ENCODE measurements around the gene DDX49. TPM values are rescaled to one million over a fixed set of nuclear protein-coding genes. Genes with fewer than 3 reads are reported as not detected.

DDX49 gene
- total RNA-seq, 1 donor from 2014 or later, result 48.6 TPM

DNA sequence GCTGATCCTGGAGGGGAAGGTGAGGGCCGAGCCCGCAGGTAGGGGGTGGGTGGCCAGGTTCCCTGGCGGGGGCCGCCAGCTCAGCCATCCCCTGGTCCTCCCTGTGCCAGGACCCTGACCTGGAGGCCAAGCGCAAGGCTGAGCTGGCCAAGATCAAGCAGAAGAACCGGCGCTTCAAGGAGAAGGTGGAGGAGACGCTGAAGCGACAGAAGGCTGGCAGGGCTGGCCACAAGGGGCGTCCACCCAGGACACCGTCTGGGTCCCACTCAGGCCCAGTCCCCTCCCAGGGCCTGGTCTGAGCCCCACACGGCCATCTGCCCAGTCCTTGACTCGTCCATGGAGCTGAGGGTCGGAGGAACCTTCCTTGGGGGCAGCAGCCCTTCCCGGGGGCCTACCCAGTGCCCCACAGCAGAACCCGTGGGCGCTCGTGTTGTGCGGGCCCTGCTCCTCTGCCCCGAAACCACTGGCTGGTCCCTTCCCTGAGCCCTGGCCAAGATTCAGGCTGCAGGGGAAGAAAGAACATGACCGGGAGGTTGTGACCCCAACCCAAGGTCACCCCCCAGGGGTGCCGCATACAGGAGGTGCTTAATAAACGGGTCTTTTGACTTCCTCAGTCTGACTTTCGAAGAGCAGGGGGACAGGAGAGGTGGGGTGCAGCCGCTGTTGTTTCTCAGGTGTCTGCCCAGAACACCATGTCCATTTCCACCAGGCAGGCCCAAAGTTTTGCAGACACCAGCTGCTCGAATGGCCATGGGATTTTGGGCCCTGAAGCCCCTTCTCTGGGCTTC lies 8.7 kb downstream of the DDX49 start:
- TF ChIP-seq, protein P1, sequence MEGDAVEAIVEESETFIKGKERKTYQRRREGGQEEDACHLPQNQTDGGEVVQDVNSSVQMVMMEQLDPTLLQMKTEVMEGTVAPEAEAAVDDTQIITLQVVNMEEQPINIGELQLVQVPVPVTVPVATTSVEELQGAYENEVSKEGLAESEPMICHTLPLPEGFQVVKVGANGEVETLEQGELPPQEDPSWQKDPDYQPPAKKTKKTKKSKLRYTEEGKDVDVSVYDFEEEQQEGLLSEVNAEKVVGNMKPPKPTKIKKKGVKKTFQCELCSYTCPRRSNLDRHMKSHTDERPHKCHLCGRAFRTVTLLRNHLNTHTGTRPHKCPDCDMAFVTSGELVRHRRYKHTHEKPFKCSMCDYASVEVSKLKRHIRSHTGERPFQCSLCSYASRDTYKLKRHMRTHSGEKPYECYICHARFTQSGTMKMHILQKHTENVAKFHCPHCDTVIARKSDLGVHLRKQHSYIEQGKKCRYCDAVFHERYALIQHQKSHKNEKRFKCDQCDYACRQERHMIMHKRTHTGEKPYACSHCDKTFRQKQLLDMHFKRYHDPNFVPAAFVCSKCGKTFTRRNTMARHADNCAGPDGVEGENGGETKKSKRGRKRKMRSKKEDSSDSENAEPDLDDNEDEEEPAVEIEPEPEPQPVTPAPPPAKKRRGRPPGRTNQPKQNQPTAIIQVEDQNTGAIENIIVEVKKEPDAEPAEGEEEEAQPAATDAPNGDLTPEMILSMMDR (conservative IDR thresholded peaks at IDR 0.05; ENCODE audit: low read depth, low read length), result no peak
- DNase-seq (ENCODE audit: low read depth), result no peak
- H3K4me3 ChIP-seq (ENCODE audit: low read depth, low read length), result no peak overlapping the region

DNA sequence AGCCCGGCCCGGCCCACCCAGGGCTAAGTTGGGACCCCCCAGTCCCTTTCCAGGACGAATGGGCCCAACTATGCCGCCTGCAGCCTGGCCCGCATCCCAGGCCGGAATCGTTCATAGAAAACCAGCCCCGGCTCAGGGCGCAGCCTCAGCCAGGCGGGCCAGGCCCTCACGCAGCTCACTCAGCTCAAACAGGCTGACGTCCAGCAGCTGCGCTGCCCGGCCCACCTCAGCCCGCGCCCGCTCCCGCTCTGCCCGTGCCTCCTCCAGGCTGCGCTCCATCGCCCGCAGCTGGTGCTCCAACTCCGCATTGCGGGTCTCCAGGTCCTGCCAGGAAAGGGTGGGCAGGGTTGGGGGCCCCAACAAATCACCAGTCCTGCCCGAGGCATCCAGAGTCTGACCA lies 9.8 kb downstream of the DDX49 start:
- TF ChIP-seq, protein P1 (conservative IDR thresholded peaks at IDR 0.05; ENCODE audit: low read depth, low read length), result no peak
- H3K4me3 ChIP-seq (ENCODE audit: low read depth, low read length), result no peak overlapping the region
- DNase-seq (ENCODE audit: low read depth), result no peak

DNA sequence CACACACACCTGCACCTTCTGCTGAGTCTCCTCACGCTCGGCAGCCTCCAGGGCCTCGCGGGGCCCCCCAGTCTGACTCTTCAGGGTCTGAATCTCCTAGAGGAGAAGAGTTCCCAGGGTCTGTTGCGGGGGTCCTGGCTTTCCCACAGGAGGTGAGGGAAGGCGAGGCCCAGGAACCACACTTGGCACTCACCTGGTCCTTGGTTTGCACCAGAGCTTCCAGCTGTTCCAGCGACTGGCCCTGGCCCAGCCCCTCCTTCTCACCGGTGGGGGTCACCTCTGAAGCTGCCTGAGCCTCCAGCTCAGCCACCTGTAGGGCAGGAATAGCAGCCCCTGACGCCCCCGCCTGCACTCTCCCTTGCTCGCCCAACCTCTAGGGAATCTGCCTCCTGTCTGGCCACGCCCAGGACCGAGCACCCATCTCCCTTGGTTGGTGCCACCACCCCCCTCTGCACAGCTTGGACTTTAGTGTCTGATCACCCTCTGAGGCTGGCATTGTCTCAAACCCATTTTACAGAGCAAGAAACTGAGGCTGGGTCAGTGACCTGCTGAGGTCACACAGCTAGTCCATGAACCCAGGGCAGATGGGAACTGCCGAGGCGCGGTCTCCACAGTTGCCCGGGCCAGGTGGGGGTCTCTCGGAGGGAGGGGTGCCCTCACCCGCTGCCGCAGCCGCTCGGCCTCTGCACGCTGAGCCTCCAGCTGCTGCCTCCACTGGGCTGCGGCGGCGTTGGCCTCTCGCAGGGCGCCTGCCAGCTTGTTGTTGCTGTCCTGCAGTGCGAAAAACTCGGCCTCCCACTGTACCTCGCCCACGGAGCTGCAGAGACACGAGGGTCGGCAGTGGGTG lies 12.0 kb downstream of the DDX49 start:
- TF ChIP-seq, protein P1 (conservative IDR thresholded peaks at IDR 0.05; ENCODE audit: low read depth, low read length), result no peak
- H3K4me3 ChIP-seq (ENCODE audit: low read depth, low read length), result no peak overlapping the region
- DNase-seq (ENCODE audit: low read depth), result no peak

DNA sequence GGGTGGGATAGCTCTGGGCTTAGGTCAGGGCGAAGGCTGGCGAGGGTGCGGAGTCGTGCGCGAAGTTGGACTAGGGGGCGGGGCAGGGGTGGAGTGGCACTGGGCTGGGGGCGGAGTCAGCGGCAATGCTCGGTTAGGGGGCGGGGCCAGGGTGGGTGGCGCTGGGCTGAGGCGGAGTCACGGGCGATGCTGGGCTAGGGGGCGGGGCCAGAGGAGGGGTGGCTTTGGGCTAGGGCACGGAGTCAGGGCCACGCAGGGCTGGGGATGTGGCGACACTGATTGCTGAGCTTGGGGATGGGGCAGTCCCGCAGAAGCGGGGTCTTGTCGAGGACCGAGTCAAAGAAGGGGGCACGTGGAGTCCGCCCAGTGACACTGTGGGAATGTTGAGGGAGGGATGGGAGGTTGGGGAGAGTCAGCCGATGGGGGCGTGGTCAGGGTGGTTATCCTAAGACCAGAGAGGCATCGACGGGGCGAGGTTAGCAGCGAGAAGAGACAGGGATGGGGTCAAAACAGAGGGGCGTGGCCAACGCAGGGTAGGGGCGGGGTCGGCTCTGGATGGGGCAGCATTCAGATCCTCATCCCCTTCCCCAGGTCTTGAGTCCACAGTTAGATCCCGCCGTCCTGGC lies 12.8 kb downstream of the DDX49 start:
- H3K4me3 ChIP-seq (ENCODE audit: low read depth, low read length), result no peak overlapping the region
- no peak for DNase-seq (ENCODE audit: low read depth)
- TF ChIP-seq, protein P1 (conservative IDR thresholded peaks at IDR 0.05; ENCODE audit: low read depth, low read length), result no peak

DNA sequence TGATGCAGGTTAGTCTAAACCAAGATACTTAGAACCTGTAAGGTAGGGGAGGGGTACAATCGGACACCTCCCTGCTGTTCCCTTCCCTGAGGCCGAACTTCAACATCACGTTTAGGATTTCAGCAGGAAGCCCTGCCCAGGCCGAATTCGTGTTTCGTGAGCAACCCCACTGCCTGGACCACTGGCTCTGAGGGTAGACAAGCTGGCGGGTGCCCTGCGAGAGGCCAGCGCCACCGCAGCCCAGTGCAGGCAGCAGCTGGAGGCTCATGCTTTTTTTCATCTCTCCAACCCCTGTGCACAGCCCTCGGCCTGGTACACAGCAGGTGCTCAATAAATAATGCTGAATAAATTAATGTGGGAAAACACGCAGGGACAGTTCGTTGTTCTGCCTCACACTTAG lies 13.8 kb downstream of the DDX49 start:
- no peak overlapping the region for H3K4me3 ChIP-seq (ENCODE audit: low read depth, low read length)
- DNase-seq (ENCODE audit: low read depth), result no peak
- TF ChIP-seq, protein P1 (conservative IDR thresholded peaks at IDR 0.05; ENCODE audit: low read depth, low read length), result no peak

DNA sequence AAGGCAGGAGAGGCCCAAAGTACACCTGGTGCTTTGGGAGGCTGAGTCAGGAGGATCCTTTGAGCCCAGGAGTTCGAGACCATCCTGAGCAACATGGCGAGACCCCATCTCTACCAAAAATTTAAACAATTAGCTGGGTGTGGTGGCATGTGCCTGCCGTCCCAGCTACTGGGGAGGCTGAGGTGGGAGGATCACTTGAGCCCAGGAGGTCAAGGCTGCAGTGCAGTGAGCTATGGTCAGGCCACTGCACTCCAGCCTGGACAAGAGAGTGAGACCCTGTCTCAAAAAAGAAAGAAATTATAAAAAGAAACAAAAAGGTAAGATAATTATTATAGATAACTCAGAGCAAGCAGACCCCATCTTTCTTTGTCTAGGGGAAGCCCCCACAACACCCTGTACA lies 19.6 kb downstream of the DDX49 start:
- peak overlapping the region; percentile 98 for H3K4me3 ChIP-seq (ENCODE audit: low read depth, low read length)
- TF ChIP-seq, protein P1 (conservative IDR thresholded peaks at IDR 0.05; ENCODE audit: low read depth, low read length), result no peak
- no peak for DNase-seq (ENCODE audit: low read depth)

All from epithelial cell of proximal tubule (primary cell).